ENCODE data around the gene TNFRSF18. TPM values are rescaled to one million over a fixed set of nuclear protein-coding genes. Genes with fewer than 3 reads are reported as not detected.

TNFRSF18 gene
- total RNA-seq, 1 experiment from 2014 or later: 0.83 TPM

DNA sequence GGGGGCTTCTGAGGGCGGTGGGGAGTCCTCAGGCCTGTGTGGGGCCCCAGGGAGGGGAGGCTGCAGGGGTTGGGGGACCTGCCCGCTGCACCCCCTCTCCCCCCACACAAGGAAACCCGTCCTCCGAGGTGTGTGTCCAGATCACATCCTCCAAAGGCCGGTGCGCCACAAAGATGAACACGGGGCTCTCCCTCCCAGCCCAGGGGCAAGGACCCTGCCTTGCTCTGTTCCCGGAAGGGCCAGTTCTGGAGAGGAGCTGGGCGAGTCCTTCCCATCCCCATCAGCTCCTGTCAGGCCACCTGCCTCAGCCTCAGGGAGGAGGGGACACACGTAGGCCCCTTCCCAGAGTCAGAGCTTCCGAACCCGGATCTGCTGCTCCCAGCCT is 35.2 kb downstream of the TNFRSF18 start (continued):
- TF ChIP-seq, protein P1, sequence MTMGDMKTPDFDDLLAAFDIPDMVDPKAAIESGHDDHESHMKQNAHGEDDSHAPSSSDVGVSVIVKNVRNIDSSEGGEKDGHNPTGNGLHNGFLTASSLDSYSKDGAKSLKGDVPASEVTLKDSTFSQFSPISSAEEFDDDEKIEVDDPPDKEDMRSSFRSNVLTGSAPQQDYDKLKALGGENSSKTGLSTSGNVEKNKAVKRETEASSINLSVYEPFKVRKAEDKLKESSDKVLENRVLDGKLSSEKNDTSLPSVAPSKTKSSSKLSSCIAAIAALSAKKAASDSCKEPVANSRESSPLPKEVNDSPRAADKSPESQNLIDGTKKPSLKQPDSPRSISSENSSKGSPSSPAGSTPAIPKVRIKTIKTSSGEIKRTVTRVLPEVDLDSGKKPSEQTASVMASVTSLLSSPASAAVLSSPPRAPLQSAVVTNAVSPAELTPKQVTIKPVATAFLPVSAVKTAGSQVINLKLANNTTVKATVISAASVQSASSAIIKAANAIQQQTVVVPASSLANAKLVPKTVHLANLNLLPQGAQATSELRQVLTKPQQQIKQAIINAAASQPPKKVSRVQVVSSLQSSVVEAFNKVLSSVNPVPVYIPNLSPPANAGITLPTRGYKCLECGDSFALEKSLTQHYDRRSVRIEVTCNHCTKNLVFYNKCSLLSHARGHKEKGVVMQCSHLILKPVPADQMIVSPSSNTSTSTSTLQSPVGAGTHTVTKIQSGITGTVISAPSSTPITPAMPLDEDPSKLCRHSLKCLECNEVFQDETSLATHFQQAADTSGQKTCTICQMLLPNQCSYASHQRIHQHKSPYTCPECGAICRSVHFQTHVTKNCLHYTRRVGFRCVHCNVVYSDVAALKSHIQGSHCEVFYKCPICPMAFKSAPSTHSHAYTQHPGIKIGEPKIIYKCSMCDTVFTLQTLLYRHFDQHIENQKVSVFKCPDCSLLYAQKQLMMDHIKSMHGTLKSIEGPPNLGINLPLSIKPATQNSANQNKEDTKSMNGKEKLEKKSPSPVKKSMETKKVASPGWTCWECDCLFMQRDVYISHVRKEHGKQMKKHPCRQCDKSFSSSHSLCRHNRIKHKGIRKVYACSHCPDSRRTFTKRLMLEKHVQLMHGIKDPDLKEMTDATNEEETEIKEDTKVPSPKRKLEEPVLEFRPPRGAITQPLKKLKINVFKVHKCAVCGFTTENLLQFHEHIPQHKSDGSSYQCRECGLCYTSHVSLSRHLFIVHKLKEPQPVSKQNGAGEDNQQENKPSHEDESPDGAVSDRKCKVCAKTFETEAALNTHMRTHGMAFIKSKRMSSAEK (CRISPR knock-in tag; IDR thresholded peaks at IDR 0.05; ENCODE audit: borderline replicate concordance): no peak
- TF ChIP-seq NR2C2 (CRISPR knock-in tag; IDR thresholded peaks at IDR 0.05): no peak
- TF ChIP-seq ZNF423 (CRISPR knock-in tag; IDR thresholded peaks at IDR 0.05): no peak
- TF ChIP-seq, protein P2, sequence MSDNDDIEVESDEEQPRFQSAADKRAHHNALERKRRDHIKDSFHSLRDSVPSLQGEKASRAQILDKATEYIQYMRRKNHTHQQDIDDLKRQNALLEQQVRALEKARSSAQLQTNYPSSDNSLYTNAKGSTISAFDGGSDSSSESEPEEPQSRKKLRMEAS (CRISPR knock-in tag; IDR thresholded peaks at IDR 0.05): no peak

DNA sequence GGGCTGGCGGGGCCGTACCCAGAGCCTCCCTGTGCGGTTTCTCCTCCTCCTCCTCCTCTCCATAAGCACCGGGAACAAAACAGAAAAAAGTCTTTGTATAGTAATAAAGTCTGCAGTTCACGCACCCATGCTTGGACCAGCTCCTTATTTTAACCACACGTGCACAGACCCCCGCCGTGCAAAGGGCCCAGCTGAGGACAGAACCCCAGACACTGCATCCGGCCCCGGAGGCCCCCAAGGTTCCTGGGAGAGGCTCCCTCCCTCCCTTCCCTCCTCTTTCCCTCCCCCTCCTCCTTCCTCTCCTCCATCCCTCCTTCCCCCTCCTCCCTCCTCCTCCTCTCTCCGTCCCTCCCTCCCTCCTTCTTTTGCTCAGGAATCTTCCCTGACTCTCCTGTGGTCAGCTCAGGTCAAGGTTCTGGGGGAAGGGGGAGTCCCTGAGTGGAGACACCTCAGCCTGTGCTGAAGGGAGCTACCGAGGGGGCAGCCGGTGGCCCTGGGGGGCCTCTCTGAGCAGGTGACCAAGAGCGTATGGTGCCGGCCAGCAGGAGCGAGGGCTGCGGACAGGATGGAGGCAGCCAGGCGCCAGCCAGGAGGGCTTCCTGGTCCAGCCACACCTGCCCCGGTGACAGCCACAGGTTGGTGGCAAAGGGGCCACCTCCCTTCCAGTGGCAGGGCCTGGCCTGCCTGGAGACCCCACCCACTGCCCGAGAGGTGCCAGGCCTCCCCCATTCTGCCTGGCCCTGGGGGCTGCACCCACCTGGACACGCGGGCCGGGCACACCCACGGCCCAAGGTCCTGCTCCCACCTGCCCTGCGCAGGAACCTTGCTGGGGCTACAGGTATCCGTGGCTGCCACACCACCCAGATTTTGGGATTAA is 35.9 kb downstream of the TNFRSF18 start:
- ATAC-seq: no peak
- POLR2A ChIA-PET: interaction anchor here (1.4 kb wide), 2 partner anchors 8 to 130 kb away, joined by 3 read pairs; no protein-coding TSS in a partner anchor
- Mint-ChIP-seq H3K27ac (no peak overlapping the region), H3K36me3 (no peaks in the 10 kb centered on the region), H3K4me3 (no peak overlapping the region), H3K27me3 (ENCODE audit: low read depth) (peaks cover 10% of the 10 kb centered on the region), H3K9me3 (no peaks in the 10 kb centered on the region), H3K4me1 (peaks cover 7% of the 10 kb centered on the region; the same call in 1 of the 2 replicates)
- DNase-seq (ENCODE audit: low spot score): peak; percentile 10
- CTCF ChIA-PET: interaction anchor here (0.5 to 1.4 kb wide), 5 partner anchors 13 to 168 kb away, joined by 3 to 5 read pairs (median 4); no protein-coding TSS in a partner anchor
- TF ChIP-seq NFYB (CRISPR knock-in tag; conservative IDR thresholded peaks at IDR 0.05; ENCODE audit: low read depth) (no peak), ZNF263 (CRISPR knock-in tag; IDR thresholded peaks at IDR 0.05; ENCODE audit: low read depth) (peak; percentile 76)
- TF ChIP-seq, protein P3, sequence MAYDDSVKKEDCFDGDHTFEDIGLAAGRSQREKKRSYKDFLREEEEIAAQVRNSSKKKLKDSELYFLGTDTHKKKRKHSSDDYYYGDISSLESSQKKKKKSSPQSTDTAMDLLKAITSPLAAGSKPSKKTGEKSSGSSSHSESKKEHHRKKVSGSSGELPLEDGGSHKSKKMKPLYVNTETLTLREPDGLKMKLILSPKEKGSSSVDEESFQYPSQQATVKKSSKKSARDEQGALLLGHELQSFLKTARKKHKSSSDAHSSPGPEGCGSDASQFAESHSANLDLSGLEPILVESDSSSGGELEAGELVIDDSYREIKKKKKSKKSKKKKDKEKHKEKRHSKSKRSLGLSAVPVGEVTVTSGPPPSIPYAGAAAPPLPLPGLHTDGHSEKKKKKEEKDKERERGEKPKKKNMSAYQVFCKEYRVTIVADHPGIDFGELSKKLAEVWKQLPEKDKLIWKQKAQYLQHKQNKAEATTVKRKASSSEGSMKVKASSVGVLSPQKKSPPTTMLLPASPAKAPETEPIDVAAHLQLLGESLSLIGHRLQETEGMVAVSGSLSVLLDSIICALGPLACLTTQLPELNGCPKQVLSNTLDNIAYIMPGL (CRISPR knock-in tag; IDR thresholded peaks at IDR 0.05): 0 out of 2 replicates have a peak, but pooled peaks have one; percentile 47

GRCh38 chr1:1169429-1170214 is 36.8 kb downstream of the TNFRSF18 start:
- Mint-ChIP-seq H3K27ac (no peak overlapping the region), H3K4me3 (no peak overlapping the region), H3K27me3 (ENCODE audit: low read depth) (peaks cover 5% of the 10 kb centered on the region), H3K9me3 (no peaks in the 10 kb centered on the region), H3K36me3 (no peaks in the 10 kb centered on the region), H3K4me1 (peaks cover 7% of the 10 kb centered on the region; the same call in 1 of the 2 replicates)
- ATAC-seq: no peak
- DNase-seq (ENCODE audit: low spot score): peak; percentile 13
- ChIA-PET CTCF (interaction anchor here (1.1 to 1.2 kb wide), 2 partner anchors 12 to 47 kb away, joined by 4 to 5 read pairs; no protein-coding TSS in a partner anchor), POLR2A (no interaction called here)
- no peak for TF ChIP-seq USF1 (CRISPR knock-in tag; IDR thresholded peaks at IDR 0.05)
- no peak for TF ChIP-seq GABPB1 (CRISPR knock-in tag; IDR thresholded peaks at IDR 0.05)
- TF ChIP-seq KAT7 (CRISPR knock-in tag; IDR thresholded peaks at IDR 0.05; ENCODE audit: borderline replicate concordance): no peak
- no peak for TF ChIP-seq NR2C2 (CRISPR knock-in tag; IDR thresholded peaks at IDR 0.05)
- TF ChIP-seq, protein P4, sequence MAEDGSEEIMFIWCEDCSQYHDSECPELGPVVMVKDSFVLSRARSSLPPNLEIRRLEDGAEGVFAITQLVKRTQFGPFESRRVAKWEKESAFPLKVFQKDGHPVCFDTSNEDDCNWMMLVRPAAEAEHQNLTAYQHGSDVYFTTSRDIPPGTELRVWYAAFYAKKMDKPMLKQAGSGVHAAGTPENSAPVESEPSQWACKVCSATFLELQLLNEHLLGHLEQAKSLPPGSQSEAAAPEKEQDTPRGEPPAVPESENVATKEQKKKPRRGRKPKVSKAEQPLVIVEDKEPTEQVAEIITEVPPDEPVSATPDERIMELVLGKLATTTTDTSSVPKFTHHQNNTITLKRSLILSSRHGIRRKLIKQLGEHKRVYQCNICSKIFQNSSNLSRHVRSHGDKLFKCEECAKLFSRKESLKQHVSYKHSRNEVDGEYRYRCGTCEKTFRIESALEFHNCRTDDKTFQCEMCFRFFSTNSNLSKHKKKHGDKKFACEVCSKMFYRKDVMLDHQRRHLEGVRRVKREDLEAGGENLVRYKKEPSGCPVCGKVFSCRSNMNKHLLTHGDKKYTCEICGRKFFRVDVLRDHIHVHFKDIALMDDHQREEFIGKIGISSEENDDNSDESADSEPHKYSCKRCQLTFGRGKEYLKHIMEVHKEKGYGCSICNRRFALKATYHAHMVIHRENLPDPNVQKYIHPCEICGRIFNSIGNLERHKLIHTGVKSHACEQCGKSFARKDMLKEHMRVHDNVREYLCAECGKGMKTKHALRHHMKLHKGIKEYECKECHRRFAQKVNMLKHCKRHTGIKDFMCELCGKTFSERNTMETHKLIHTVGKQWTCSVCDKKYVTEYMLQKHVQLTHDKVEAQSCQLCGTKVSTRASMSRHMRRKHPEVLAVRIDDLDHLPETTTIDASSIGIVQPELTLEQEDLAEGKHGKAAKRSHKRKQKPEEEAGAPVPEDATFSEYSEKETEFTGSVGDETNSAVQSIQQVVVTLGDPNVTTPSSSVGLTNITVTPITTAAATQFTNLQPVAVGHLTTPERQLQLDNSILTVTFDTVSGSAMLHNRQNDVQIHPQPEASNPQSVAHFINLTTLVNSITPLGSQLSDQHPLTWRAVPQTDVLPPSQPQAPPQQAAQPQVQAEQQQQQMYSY (CRISPR knock-in tag; IDR thresholded peaks at IDR 0.05): no peak
- no peak for TF ChIP-seq CBFB (CRISPR knock-in tag; IDR thresholded peaks at IDR 0.05; ENCODE audit: low read depth)
- TF ChIP-seq ZMAT4 (CRISPR knock-in tag; IDR thresholded peaks at IDR 0.05): no peak
- no peak for TF ChIP-seq ZNF263 (CRISPR knock-in tag; IDR thresholded peaks at IDR 0.05; ENCODE audit: low read depth)
- TF ChIP-seq ZNF416 (CRISPR knock-in tag; IDR thresholded peaks at IDR 0.05): no peak
- TF ChIP-seq, protein P5, sequence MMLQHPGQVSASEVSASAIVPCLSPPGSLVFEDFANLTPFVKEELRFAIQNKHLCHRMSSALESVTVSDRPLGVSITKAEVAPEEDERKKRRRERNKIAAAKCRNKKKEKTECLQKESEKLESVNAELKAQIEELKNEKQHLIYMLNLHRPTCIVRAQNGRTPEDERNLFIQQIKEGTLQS (CRISPR knock-in tag; conservative IDR thresholded peaks at IDR 0.05): no peak
- no peak for TF ChIP-seq ETV6 (CRISPR knock-in tag; IDR thresholded peaks at IDR 0.05)
